T-helper 1 cell treated with Interleukin-12 subunit alpha and Interleukin-12 subunit beta and Interleukin-4 antibody, amounts not matched to agents 30 ng/mL and 1 ng/mL, for 36 hours (primary cell): ENCODE measurements around the gene CRIP1. TPM values are rescaled to one million over a fixed set of nuclear protein-coding genes. Genes with fewer than 3 reads are reported as not detected.

Source experiments
- intact Hi-C: fragments of 100-400 bp; cut with micrococcal nuclease; formaldehyde crosslinking; loops from one replicate; pipeline ENCODE4 v1.15.1; 2024
- total RNA-seq: library from RNA; stranded (reverse); gene quantifications from 2 replicates; pipeline ENCODE4 v1.2.3, GENCODE V29; 2022

The CRIP1 gene
- total RNA-seq, 1 donor from 2014 or later: 220 TPM

DNA sequence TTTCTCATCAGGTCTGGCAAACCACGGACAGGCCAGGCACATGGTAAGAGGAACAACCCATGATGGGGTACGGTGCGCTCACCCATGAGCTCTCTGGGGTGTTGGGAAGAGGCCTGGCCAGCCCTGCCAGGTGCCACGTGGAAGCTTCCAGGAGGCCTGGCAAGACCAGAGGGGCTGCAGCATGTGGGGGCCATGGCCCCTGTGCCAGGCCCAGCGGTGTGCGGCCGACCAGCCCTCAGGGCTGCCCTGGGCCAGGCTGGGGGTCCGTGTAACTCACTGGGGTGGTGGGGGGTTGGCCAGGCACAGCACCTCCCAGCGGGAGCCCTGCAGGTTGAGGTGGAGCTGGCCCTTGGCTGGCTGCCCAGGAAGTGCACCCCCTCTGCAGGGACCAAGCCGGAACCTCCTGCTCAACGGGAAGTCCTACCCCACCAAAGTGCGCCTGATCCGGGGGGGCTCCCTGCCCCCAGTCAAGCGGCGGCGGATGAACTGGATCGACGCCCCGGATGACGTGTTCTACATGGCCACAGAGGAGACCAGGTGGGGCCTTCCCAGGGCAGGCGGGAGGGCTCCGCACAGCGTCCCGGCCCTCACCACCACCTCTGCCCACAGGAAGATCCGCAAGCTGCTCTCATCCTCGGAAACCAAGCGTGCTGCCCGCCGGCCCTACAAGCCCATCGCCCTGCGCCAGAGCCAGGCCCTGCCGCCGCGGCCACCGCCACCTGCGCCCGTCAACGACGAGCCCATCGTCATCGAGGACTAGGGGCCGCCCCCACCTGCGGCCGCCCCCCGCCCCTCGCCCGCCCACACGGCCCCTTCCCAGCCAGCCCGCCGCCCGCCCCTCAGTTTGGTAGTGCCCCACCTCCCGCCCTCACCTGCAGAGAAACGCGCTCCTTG, 17.0 kb upstream of the CRIP1 start:
- intact Hi-C loops: no loop called here

DNA sequence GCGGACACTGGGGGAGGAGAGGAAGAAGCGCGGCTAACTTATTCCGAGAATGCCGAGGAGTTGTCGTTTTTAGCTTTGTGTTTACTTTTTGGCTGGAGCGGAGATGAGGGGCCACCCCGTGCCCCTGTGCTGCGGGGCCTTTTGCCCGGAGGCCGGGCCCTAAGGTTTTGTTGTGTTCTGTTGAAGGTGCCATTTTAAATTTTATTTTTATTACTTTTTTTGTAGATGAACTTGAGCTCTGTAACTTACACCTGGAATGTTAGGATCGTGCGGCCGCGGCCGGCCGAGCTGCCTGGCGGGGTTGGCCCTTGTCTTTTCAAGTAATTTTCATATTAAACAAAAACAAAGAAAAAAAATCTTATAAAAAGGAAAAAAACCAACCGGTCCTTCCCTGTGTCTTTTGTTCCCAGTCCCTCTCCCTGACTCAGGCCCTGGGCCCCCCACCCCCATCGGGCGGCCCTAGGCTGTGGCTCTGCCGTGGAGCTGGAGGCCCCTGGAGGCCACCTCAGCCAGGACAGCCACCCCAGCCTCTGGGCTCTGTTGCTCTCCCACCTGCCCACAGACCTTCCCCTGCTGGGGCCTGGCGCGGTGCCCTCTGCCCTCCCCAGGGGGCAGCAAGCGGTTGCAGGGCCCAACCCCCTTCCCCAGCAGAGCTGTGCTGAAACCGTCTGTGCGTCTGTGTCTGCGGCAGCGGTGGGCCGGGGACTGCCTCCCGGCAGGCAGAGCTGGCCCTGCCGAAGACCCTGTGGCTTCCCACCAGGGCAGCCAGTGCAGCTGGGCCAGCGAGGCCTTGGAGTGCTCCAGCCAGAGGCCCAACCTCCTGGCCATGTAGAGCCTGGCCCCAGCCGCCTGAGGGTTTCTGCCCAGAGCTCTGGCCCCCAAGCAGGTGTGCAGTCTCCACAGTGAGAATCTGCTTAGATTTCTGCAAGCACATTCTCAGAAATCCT, 16.1 kb upstream of the CRIP1 start:
- intact Hi-C loops: no loop called here

DNA sequence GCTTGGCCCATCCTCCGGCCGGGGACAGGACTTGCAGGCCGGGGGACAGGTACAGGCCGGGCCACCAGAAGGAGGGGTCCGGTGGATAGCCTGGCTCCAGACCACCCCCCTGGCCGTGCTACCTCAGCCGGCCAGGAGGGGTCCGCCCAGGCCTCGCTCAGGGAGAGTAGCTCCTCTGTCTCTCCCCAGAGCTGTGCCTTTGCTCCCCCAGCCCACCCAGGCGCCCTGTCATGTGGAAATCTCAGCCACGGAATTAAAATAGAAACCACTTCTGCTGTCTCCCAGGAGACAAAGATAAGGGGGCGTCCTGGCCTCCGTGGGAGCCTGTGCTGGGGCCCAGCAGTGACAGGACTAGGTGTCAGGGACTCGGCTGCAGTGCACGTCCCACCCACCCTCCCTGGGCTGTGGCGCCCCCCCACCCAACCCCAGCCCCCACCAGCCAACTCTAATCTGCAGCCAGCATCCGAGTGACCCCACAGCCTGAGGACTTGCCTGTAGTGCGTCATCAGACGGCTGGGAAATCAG, 15.3 kb upstream of the CRIP1 start:
- intact Hi-C loops: no loop called here

DNA sequence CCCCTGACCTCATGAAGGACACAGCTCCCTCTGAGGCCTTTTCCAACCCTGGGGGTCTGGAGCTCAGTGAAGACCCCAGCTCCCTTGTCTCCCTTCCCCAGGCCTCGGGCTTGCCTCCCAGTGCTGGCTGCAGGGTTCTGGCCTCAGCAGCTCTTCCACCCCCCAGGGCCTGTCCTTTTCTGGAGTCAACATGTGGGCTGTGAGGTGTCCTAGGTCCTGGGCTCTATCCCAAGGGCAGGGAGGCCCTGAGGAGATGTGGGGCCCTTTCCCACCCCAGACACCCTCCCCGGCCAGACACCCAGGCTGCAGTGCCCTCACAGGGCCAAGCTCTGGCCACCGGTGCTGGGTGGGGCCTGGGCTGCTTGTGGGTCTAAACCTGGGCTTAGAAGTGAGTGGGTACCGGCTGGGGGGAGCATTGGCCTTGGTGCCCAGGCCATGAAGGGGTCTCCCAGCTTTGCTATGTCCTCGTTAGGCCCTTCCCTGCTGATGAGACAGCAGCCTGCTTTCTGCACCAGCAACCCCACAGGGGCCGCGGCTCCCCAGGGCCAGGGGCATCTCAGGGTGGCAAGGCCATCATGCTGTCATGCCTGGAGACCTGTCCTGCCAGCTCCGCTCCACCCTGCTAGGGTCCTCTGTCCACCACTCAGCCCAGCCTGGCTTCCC, 14.7 kb upstream of the CRIP1 start:
- intact Hi-C loops: no loop called here

DNA sequence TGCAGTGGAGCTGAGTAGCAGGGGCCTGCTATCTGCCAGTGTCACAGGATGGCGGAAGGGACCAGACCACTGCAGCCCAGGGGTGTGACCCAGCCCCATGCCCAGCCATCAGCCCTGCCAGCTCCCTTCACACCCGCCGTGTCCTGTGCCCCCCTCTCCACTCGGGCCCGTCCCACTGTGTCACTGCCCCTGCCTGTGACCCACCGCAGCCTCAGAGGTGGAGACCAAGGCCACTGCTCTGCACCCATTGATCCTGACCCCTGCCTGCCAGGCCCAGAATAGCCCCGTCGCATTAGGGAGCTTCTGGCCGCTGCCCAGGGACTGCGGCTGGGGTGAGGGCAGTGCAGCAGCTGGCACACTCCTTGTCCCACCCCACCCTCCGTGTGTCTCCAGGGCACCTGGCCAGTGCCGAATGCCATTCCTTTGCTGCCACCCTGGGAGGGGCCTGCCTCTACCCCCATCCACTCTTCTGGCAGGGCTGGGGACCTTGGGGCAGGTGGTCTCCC, 14.1 kb upstream of the CRIP1 start:
- intact Hi-C loops: no loop called here

DNA sequence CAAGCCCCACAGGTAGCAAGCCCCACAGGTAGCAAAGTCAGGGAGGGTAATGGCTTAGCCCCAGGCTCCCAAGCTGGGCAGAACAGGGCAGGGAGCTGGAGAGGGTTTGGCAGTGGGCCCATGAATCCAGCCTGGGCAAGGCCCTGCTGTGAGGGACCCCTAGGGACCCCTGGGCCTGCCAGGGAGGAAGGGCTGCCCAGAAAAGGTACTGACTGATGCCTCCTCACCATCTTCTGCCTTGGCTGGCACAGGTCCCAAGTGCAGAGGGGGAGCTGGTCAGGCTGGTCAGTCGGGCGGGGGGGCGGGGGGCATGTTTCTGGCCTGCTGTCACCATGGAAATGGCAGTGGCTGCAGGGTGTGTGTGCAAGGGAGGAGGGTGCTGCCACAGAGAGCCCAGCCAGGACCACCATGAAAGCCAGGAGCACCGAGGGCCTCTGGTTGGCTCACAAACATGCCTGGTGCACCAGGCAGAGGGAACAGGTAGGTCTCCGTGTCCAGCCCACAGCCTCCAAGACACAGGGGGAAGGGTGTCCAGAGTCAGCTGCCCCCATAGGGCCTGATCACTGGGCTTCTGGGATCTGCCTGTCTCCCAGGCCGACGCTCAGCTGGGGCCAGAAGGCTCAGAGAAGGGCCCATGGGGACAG, 13.5 kb upstream of the CRIP1 start:
- intact Hi-C loops: no loop called here

DNA sequence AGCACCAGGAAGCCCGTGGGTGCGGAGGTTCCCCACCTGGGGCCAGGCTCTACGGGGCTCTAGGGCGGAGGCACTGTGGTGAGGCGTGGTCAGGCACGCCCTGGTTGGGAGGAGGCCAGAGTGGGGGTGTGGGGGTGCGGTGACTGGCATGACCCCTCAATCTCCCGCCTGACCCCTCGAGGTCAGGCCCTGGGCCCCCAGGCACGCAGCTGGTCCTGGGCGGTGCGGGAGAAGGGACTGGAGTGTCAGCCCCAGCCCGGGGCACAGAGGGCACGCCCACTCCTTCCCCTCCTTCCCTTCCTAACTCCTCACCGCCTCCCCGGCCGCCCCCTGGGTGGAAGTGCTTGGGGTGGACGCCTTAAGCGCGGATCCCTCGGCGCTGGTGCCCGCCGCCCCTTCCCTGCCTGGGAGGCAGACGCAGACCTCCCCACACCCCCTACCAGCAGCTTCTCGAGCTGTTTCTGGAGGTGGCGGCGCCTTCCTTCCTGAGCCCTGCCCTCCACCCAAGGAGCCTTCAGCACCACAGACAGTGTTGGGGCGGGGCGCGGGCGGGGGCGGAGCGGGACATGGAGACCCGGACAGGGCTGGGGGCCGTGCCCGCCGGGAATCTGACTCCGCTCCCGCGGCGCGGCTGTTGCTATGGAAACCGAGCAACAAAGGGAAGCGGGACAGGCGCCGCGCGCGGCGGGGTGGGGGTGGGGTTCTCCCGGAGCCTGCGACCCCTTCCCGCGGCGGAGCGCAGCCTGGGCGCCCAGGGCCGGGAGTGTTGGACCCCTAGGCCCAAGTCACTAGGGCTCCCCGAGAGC, 12.8 kb upstream of the CRIP1 start:
- intact Hi-C loops: loop anchor here (1.0 to 2.0 kb wide), 2 partner anchors 17 to 59 kb away; partner anchors contain the start of gene TEDC1

DNA sequence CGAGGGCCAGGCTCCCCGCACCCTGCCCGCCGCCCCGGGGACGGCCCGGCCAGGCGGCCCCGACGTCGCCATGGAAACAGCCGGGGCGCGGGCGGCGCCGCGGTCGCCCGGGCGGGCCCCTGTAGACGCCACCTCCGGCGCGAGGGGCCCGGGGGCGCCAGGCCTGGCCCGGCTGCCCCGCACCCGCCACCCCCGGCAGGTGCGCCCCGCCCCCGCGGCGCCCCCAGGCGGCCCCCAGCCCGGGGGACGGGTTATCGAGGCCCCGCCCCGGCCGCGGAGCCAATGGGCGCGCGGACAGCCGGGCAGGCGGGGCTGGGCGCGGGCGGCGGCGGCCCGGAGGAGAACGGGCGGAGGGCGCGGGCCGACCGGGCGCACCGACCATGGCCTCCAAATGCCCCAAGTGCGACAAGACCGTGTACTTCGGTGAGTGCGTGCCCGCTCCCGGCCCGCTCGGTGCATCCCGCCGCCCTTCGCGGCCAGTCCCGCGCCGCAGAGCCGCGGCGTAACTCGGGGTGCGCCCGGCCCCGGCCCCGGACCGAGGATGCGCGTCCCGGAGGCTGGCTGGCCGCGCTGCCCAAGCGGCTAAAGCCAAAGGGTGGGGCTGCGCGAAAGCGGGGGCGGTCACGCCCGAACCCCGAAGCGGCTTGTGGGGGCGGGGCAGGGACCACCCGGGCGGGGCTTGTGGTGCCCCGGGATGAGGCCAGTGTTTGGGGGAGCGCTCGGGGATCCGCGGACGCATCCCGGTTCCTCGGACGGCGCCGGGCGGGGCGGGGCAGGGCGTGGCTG, 12.0 kb upstream of the CRIP1 start, which contains the start of gene CRIP2:
Gene CRIP2, plus strand, starts transcription at position 339 of the 786 bp plus-strand sequence. Its CDS starts 42 bp downstream, at position 381.
- intact Hi-C loops: loop anchor here (1.0 to 2.0 kb wide), 2 partner anchors 17 to 60 kb away; partner anchors contain the start of gene TEDC1

DNA sequence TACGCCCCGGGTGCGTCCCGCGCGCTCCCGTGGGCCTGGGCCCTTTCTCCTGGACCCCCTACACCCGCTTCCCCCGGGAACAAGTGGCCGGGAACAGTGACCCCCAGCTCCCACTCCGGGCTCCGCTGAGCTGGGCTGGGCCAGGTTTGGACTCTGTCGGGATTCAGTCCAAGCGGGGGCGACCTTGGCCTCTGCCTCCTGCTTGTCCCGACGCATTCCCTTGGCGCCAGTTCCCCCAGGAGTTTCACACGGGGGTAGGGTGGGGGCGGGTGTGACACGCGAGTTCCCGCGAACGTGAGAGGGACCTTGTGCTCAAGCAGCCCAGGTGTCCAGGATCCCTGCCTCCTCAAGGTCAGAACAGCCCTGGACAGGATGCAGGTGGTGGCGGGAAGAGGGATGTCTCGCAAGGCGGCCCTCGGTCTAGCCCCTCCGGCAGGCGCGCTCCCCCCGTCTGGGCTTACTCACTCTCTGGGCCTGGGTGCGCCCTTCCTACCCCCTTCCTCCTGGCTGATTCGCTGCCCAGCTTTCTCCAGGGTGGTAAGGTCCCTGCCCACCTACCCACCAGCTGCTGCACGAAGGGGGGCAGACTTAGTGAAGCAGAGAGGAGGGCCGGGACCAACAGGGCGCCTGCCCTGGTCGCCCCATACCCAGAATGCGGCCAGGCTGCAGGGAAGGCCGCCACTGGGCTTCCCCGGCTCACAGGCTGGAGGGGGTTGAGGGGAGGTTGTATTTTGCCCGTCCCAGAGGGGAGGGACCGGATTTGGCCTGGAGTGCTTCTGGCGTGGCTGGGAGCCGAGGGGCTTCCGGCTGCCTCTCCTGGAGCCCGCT, 11.2 kb upstream of the CRIP1 start:
- intact Hi-C loops: loop anchor here (2.0 kb wide), 1 partner anchor 61 kb away; no protein-coding TSS in a partner anchor

DNA sequence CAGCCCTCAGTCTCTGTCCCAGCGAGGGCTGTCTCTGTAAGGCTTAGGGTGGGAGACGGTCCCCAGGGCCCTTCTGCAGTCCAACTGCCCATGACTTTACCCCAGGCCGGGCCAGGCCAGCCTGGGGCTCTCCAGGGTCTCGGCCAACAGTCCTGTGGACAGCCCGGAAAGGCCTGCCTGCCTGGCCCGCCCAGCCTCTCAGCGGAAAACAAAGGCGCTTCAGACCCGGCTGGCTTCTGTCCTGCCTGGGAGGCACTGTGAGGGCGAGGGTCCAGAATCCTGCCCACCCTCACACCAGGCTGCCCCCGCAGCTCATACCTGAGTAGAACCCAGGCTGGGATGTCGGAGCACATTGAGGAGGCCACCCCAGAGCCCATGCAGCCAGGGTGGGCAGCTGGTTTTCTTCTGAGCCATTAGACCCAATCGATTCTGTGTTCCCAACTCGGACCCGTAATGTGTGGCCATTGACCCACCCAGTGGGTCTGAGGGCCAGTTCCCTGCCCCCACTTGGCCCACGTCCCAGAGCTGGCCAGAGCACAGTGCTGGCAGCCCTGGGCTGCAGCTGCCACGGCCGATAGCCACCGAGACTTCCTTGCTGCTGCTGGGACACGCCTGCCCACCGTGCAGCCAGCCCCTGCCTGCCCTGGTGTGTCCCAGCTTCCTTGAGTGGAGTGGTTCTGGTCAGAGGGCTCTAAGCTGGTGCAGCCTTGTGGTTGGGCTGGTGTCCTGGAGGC, 10.4 kb upstream of the CRIP1 start:
- intact Hi-C loops: no loop called here

DNA sequence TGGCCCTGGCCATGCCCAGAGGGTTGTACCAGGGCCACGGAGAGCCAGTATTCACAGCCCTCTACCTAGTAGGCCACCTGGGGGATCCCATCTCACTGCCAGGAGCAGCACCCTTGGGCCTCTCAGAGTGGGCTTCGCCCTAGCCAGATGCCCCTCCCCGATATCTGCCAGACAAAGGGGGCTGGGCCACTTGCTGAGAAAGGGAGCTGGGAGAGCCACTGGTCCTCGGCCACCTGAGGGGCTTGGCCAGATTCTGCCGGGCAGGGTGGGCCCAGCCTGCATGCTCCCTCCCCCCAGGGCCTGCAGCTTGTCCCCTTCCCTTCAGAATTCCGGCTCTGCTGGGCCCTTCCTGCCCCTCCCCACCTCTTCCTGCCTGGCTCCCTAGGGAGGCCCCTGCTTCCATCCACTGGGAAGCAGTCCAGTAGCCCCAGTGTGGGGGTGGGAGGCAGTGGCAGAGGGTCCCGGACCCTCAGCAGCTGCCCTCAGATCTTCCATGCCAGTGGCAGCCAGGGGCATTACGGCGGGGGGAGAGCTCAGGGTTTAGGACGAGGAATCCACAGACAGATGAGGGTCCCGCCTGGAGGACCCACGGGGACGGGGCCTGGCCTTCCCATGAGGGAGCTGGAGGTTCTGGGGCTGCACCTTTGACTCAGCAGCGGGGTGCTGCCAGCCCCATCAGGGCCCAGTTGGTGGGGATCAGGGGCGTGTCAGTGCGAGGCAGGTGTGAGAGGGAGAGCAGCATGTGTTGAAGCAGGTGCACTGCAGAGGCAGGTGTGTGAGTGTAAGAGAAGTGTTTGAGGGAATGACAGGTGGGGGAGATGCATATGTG, 9.6 kb upstream of the CRIP1 start:
- intact Hi-C loops: no loop called here

DNA sequence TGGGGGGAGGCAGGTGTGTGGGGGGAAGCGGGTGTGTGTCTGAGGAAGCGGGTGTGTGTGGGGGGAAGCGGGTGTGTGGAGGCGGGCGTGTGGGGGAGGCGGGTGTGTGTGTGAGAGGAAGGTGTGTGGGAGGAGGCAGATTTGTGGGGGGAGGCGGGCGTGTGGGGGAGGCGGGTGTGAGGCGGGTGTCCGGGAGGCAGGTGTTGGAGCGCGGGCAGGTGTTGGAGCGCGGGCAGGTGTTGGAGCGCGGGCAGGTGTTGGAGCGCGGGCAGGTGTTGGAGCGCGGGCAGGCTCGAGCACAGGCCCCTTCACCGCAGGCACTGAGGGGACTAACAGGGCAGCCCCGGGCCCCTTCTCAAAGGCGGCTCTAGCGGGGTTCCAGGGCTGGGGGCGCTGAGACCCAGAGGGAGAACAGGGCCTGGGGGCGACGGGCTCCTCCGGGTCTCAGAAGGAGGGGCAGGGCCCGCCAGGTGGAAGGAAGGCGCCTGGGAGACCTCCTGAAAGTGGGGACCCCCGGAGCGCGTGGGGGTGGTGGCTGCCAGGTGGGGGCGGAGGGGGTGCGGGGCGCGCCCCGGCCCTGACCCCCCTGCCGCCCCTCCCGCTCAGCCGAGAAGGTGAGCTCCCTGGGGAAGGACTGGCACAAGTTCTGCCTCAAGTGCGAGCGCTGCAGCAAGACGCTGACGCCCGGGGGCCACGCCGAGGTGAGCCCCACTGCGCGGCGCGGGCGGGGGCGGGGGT, 8.9 kb upstream of the CRIP1 start:
- intact Hi-C loops: no loop called here

DNA sequence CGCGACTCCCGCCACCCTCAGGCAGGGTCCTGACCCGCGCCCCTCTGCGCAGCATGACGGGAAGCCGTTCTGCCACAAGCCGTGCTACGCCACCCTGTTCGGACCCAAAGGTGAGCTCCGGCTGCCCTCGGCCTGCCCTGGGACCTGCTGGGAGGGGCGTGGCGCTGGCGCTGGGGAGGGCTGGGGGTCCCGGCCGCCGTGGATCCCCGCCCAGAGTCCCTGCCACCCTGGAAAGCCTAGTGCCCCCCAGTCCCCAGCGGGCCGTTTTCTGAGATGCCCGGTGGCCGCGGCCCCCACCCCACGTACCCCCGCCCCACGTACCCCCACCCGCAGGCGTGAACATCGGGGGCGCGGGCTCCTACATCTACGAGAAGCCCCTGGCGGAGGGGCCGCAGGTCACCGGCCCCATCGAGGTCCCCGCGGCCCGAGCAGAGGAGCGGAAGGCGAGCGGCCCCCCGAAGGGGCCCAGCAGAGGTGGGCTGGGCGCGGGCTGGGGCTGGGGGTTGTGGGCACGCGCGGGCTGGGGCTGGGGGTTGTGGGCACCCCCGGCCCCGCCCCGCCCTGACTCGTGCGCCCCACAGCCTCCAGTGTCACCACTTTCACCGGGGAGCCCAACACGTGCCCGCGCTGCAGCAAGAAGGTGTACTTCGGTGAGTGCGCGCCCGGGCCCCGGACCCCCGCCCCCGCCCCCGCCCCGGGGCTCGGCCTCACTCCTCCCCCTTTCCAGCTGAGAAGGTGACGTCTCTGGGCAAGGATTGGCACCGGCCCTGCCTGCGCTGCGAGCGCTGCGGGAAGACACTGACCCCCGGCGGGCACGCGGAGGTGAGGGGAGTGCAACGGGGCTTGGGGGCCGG, 8.1 kb upstream of the CRIP1 start:
- intact Hi-C loops: no loop called here

DNA sequence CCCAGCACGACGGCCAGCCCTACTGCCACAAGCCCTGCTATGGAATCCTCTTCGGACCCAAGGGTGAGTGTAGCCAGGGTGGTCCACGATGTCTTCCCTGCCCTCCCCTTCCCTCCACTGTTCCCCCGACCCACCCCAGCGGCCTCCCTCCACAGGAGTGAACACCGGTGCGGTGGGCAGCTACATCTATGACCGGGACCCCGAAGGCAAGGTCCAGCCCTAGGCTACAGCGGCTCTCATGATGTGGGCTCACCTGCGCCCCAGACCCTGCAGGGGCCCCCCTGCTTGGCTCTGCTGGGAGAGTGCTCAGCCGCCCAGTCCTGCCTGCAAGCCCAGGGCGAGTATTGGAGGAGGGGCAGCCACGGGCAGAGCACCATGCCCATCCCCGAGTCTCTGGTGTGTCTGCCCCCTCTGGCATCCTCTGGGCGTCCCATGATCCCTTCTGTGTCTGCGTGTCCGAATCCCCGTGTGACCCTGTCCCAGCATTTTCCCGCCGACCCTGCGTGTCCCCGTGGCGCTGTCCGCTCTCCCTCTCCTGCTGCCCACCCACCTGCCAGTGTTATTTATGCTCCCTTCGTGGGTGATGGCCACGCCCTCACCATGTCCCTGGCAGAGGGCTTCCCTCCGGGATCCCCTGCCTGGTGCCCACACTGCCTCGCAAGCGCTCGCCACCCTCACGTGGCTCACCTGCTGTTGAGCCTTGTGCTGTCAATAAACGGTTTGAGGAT, 7.1 kb upstream of the CRIP1 start:
- intact Hi-C loops: loop anchor here (2.0 kb wide), 2 partner anchors 49 to 109 kb away; no protein-coding TSS in a partner anchor
